ENCODE data around the gene HOMER2.

The HOMER2 gene

GRCh38 chr15:82921939-82922338 is 30.6 kb downstream of the HOMER2 start:
- Histone ChIP-seq H3K9me3 (ENCODE audit: insufficient read depth, low read depth, low read length) (no peaks in the 10 kb centered on the region), H3K4me3 (ENCODE audit: low read length, poor library complexity, severe bottlenecking) (no peak overlapping the region), H3K4me2 (ENCODE audit: low read depth, low read length, poor library complexity, severe bottlenecking) (no peak overlapping the region), H3K9me2 (replicated peaks; ENCODE audit: low read depth, low read length) (no peaks in the 10 kb centered on the region), H3K79me2 (ENCODE audit: insufficient read depth, low read length) (no peaks in the 10 kb centered on the region), H2AFZ (ENCODE audit: low read length) (no peak overlapping the region), H3F3A (ENCODE audit: low read depth) (no peaks in the 10 kb centered on the region), H3K27me3 (ENCODE audit: insufficient read depth, low read length, poor library complexity, severe bottlenecking) (no peaks in the 10 kb centered on the region), H3K4me1 (ENCODE audit: insufficient read depth, low read length, poor library complexity, severe bottlenecking) (no peaks in the 10 kb centered on the region), H4K20me1 (ENCODE audit: insufficient read depth, low read length, poor library complexity, severe bottlenecking) (no peaks in the 10 kb centered on the region), H3K36me3 (ENCODE audit: insufficient read depth, low read length) (no peaks in the 10 kb centered on the region), H3K9ac (ENCODE audit: low read depth, low read length, poor library complexity, severe bottlenecking) (no peak overlapping the region)
- TF ChIP-seq CTCF (conservative IDR thresholded peaks at IDR 0.05; ENCODE audit: low read length) = no peak
- no peak for TF ChIP-seq EZH2phosphoT487 (IDR thresholded peaks at IDR 0.05; ENCODE audit: borderline replicate concordance)

GRCh38 chr15:82921242-82921641 is 31.3 kb downstream of the HOMER2 start:
- Histone ChIP-seq H3K27me3 (ENCODE audit: insufficient read depth, low read length, poor library complexity, severe bottlenecking) (no peaks in the 10 kb centered on the region), H3K4me1 (ENCODE audit: insufficient read depth, low read length, poor library complexity, severe bottlenecking) (no peaks in the 10 kb centered on the region), H3K9me2 (replicated peaks; ENCODE audit: low read depth, low read length) (no peaks in the 10 kb centered on the region), H2AFZ (ENCODE audit: low read length) (no peak overlapping the region), H3K9ac (ENCODE audit: low read depth, low read length, poor library complexity, severe bottlenecking) (no peak overlapping the region), H4K20me1 (ENCODE audit: insufficient read depth, low read length, poor library complexity, severe bottlenecking) (no peaks in the 10 kb centered on the region), H3K9me3 (ENCODE audit: insufficient read depth, low read depth, low read length) (no peaks in the 10 kb centered on the region), H3F3A (ENCODE audit: low read depth) (no peaks in the 10 kb centered on the region), H3K4me3 (ENCODE audit: low read length, poor library complexity, severe bottlenecking) (no peak overlapping the region), H3K79me2 (ENCODE audit: insufficient read depth, low read length) (no peaks in the 10 kb centered on the region), H3K36me3 (ENCODE audit: insufficient read depth, low read length) (no peaks in the 10 kb centered on the region), H3K4me2 (ENCODE audit: low read depth, low read length, poor library complexity, severe bottlenecking) (no peak overlapping the region)
- TF ChIP-seq CTCF (conservative IDR thresholded peaks at IDR 0.05; ENCODE audit: low read length) = no peak
- TF ChIP-seq EZH2phosphoT487 (IDR thresholded peaks at IDR 0.05; ENCODE audit: borderline replicate concordance) = no peak

GRCh38 chr15:82919231-82919886 is 33.2 kb downstream of the HOMER2 start:
- H3K9me3 ChIP-seq (ENCODE audit: insufficient read depth, low read depth, low read length) = no peaks in the 10 kb centered on the region
- no peak overlapping the region for H2AFZ ChIP-seq (ENCODE audit: low read length)
- H3K9ac ChIP-seq (ENCODE audit: low read depth, low read length, poor library complexity, severe bottlenecking) = no peak overlapping the region
- H3K4me1 ChIP-seq (ENCODE audit: insufficient read depth, low read length, poor library complexity, severe bottlenecking) = no peaks in the 10 kb centered on the region
- no peaks in the 10 kb centered on the region for H3K9me2 ChIP-seq (replicated peaks; ENCODE audit: low read depth, low read length)
- no peaks in the 10 kb centered on the region for H3K27me3 ChIP-seq (ENCODE audit: insufficient read depth, low read length, poor library complexity, severe bottlenecking)
- no peak overlapping the region for H3K4me3 ChIP-seq (ENCODE audit: low read length, poor library complexity, severe bottlenecking)
- no peaks in the 10 kb centered on the region for H3K36me3 ChIP-seq (ENCODE audit: insufficient read depth, low read length)
- TF ChIP-seq EZH2phosphoT487 (IDR thresholded peaks at IDR 0.05; ENCODE audit: borderline replicate concordance) (no peak), CTCF (conservative IDR thresholded peaks at IDR 0.05; ENCODE audit: low read length) (no peak)
- H3K79me2 ChIP-seq (ENCODE audit: insufficient read depth, low read length) = no peaks in the 10 kb centered on the region
- H3K4me2 ChIP-seq (ENCODE audit: low read depth, low read length, poor library complexity, severe bottlenecking) = no peak overlapping the region
- H3F3A ChIP-seq (ENCODE audit: low read depth) = no peaks in the 10 kb centered on the region
- H4K20me1 ChIP-seq (ENCODE audit: insufficient read depth, low read length, poor library complexity, severe bottlenecking) = no peaks in the 10 kb centered on the region

Measured in Loucy (cell line).